ENCODE data around the gene PHACTR3.

DNA sequence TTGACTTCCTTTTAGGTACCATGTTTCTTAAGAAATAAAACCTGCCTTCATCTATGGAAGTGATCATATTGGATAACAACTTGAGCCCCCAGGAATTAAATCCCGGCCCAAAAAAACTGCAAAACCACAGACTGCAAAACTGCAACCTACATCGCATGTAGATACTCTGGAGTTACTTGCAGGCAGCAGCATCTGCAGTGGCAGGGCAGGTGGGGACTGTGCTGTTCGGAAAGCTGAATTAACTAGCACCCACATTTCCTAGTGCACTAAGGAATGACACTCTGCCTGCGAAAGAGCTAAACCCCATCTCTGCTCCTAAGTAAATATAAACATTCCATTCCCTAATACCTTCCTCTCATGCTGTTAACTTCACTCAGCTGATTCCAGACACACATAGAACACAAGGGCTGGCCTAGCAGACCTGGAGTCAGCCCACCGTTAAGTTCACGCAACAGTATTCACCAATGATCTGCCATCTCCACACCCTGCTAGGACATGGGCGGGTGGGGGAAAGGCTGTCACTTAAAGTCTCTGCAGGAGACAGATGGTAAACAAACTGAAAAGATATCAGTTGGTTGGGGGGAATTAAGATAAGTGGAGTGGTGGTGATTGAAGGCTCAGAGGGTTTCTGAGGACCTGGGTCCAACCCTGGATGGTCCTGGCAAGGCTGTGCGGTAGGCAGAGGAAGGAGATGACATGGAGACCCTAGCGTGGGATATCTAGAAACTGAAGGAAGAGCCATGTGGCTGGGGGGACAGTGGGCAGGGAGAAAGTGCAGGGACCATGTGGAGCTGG is 200.7 kb downstream of the PHACTR3 start:
- TF ChIP-seq CTCF (conservative IDR thresholded peaks at IDR 0.05) (no peak), ZFX (IDR thresholded peaks at IDR 0.05) (no peak)

Measured in C4-2B (cell line).